ENCODE results near the gene MMP24.

MMP24 gene

GRCh38 chr20:35303735-35304491 is 77.4 kb downstream of the MMP24 start:
- no peak overlapping the region for H3K4me3 ChIP-seq (ENCODE audit: low read depth, low read length)
- H3K27me3 ChIP-seq (ENCODE audit: control insufficient read depth, insufficient read depth, low read length), result no peaks in the 10 kb centered on the region
- no peaks in the 10 kb centered on the region for H3K4me1 ChIP-seq
- no peaks in the 10 kb centered on the region for H3K36me3 ChIP-seq (ENCODE audit: control insufficient read depth, insufficient read depth, low read length)
- H2AFZ ChIP-seq, result peak overlapping the region; percentile 4
- H3K27ac ChIP-seq, result no peak overlapping the region
- no peak overlapping the region for H3K4me2 ChIP-seq (ENCODE audit: low read length)
- TF ChIP-seq CTCF (IDR thresholded peaks at IDR 0.05), result peak; percentile 92
- no peaks in the 10 kb centered on the region for H3K9me3 ChIP-seq (ENCODE audit: control insufficient read depth, low read length)
- H3K9ac ChIP-seq, result no peak overlapping the region
- no peaks in the 10 kb centered on the region for H3K79me2 ChIP-seq

DNA sequence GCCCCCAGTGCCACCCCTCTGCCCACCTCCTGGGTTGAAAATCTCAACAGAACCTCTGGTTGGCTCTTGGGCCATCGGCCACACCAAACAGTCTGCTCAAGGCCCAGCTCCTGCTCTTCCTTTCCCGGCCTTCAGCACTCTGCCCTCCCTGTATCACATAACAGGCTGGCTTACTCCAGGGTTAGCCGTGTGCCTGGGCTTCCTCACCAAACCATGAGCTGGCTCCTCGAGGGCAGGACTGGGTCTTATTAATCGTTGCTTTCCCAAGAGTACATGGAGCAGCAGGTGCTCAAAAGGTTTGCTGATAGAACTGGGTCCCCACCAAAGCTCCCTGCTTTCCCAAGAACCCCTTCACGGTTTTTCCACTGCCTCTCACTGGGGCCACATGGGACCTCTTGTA is 78.5 kb downstream of the MMP24 start:
- Histone ChIP-seq H3K36me3 (ENCODE audit: control insufficient read depth, insufficient read depth, low read length) (no peaks in the 10 kb centered on the region), H3K4me1 (no peaks in the 10 kb centered on the region), H3K4me3 (ENCODE audit: low read depth, low read length) (no peak overlapping the region), H3K27ac (no peak overlapping the region), H3K4me2 (ENCODE audit: low read length) (no peak overlapping the region), H3K9me3 (ENCODE audit: control insufficient read depth, low read length) (no peaks in the 10 kb centered on the region), H3K79me2 (no peaks in the 10 kb centered on the region), H3K9ac (no peak overlapping the region), H3K27me3 (ENCODE audit: control insufficient read depth, insufficient read depth, low read length) (no peaks in the 10 kb centered on the region), H2AFZ (no peak overlapping the region)
- no peak for TF ChIP-seq CTCF (IDR thresholded peaks at IDR 0.05)

DNA sequence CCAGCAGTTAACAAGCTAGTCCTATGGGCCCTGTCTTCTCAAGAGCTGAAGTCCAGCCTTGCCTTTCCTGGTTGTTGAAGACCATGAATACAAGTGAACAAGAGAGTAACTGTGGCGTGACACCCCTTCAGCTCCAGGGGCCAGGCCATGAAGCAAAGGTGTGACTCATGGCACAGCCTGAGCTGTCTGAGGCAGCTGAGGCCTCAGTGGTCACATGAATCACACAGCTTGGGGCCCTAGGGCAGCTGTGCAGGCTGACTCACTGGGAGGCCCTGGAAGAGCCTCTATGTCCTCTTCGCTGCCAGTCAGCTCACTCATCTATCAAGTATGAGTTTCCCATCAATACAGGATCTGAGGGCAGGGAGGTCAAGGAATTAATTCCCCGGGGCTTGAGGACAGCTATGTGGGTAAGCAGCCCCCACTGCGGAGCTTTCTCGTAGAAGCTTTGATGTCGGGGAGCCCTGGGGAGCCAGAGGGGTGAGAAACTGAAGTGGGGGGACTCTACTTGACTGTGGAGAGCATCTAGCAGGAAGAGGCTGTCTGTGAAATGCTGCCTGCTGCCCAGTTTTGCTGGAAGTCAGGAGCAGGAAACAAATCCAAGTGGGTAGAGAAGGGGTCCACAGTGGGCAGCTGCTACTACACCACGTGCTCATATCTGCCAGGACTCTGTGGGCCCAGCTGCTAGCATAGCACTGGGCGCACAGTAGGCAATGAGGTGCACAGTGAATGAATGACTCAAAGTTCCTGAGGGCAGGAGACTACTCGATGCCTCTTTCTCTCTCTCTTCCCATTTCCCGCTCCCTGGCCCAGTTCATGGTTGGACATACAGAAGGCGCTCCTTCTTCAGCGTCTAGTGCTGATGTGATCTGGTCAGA is 79.4 kb downstream of the MMP24 start:
- Histone ChIP-seq H3K9me3 (ENCODE audit: control insufficient read depth, low read length) (no peaks in the 10 kb centered on the region), H3K4me3 (ENCODE audit: low read depth, low read length) (no peak overlapping the region), H3K4me2 (ENCODE audit: low read length) (no peak overlapping the region), H3K4me1 (no peaks in the 10 kb centered on the region), H3K9ac (no peak overlapping the region), H3K79me2 (no peaks in the 10 kb centered on the region), H3K27me3 (ENCODE audit: control insufficient read depth, insufficient read depth, low read length) (no peaks in the 10 kb centered on the region), H3K27ac (no peak overlapping the region), H2AFZ (no peak overlapping the region), H3K36me3 (ENCODE audit: control insufficient read depth, insufficient read depth, low read length) (no peaks in the 10 kb centered on the region)
- no peak for TF ChIP-seq CTCF (IDR thresholded peaks at IDR 0.05)

GRCh38 chr20:35306931-35307517 is 80.5 kb downstream of the MMP24 start:
- Histone ChIP-seq H3K9ac (no peak overlapping the region), H3K4me3 (ENCODE audit: low read depth, low read length) (no peak overlapping the region), H3K36me3 (ENCODE audit: control insufficient read depth, insufficient read depth, low read length) (no peaks in the 10 kb centered on the region), H3K27me3 (ENCODE audit: control insufficient read depth, insufficient read depth, low read length) (no peaks in the 10 kb centered on the region), H3K79me2 (no peaks in the 10 kb centered on the region), H3K9me3 (ENCODE audit: control insufficient read depth, low read length) (no peaks in the 10 kb centered on the region), H3K27ac (no peak overlapping the region), H3K4me1 (no peaks in the 10 kb centered on the region), H3K4me2 (ENCODE audit: low read length) (no peak overlapping the region), H2AFZ (no peak overlapping the region)
- peak; percentile 67 for TF ChIP-seq CTCF (IDR thresholded peaks at IDR 0.05)
